IMR-90 (cell line): ENCODE data around the gene SLC9A7. TPM values are rescaled to one million over a fixed set of nuclear protein-coding genes. Genes with fewer than 3 reads are reported as not detected.

Experiments
- ATAC-seq: fragments of 200-7000 bp; cut with Tn5 transposase; 2 replicates; pipeline ENCODE4 v1.9.1; 2020; ENCODE audit warnings: low read depth, mild to moderate bottlenecking, moderate library complexity
- BruUV-seq: library from RNA; stranded (reverse); fragments of 400-500 nt; replicated peaks from 2 replicates; lab custom pipeline; 2021; lab: Mats Ljungman, UMichigan
- CTCF ChIA-PET: fragments of 300-600 bp; formaldehyde crosslinking; extraction: SDS; loops from one replicate; lab custom pipeline; 2021; ENCODE audit warnings: antibody characterized with exemption; lab: Yijun Ruan, JAX
- POLR2A ChIA-PET: fragments of 300-600 bp; sonication (Branson Sonifier 250); formaldehyde crosslinking; loops from one replicate; lab custom pipeline; 2022; ENCODE audit warnings: antibody characterized with exemption; ENCODE audit not compliant: unreplicated experiment; lab: Charles Lee
- DNase-seq: peaks from one replicate; pipeline ENCODE4 v3.0.0; 2013
- H2AFZ ChIP-seq: replicated peaks from 2 replicates; pipeline ENCODE3; 2013; ENCODE audit warnings: low read length, mild to moderate bottlenecking; ENCODE audit not compliant: poor library complexity
- H2AK5ac ChIP-seq: 2 replicates; pipeline ENCODE4 v1.6.1; 2013; ENCODE audit warnings: low read depth, low read length, inconsistent platforms
- H2AK9ac ChIP-seq: replicated peaks from 2 replicates; pipeline ENCODE3; 2013; ENCODE audit warnings: mild to moderate bottlenecking, low read depth, low read length, moderate library complexity; ENCODE audit not compliant: poor library complexity
- H2BK120ac ChIP-seq: 2 replicates; pipeline ENCODE4 v1.6.1; 2013; ENCODE audit warnings: low read depth, low read length, inconsistent platforms
- H2BK15ac ChIP-seq: 3 replicates; pipeline ENCODE4 v1.6.1; 2013; ENCODE audit warnings: low read depth, low read length, inconsistent platforms
- H2BK20ac ChIP-seq: 2 replicates; pipeline ENCODE4 v1.6.1; 2013; ENCODE audit warnings: low read depth, mild to moderate bottlenecking, inconsistent platforms, low read length, moderate library complexity
- H2BK5ac ChIP-seq: 2 replicates; pipeline ENCODE4 v1.6.1; 2013; ENCODE audit warnings: mild to moderate bottlenecking, low read depth, low read length, inconsistent platforms; ENCODE audit not compliant: poor library complexity, severe bottlenecking
- H3K14ac ChIP-seq: replicated peaks from 2 replicates; pipeline ENCODE4 v1.6.1; 2013; ENCODE audit warnings: low read depth, low read length, inconsistent platforms
- H3K18ac ChIP-seq: 2 replicates; pipeline ENCODE4 v1.6.1; 2013; ENCODE audit warnings: low read depth, low read length, control low read depth
- H3K23ac ChIP-seq: 2 replicates; pipeline ENCODE4 v1.6.1; 2013; ENCODE audit warnings: low read depth, low read length, inconsistent platforms
- H3K27ac ChIP-seq: 2 replicates; pipeline ENCODE4 v1.5.1; 2013; ENCODE audit warnings: mild to moderate bottlenecking, control low read depth, low read length; ENCODE audit not compliant: insufficient read depth
- H3K27me3 ChIP-seq: 2 replicates; pipeline ENCODE4 v1.6.1; 2013; ENCODE audit warnings: low read length; ENCODE audit not compliant: control insufficient read depth, insufficient read depth
- H3K36me3 ChIP-seq: 2 replicates; pipeline ENCODE4 v1.6.1; 2013; ENCODE audit warnings: low read length, mixed read lengths; ENCODE audit not compliant: control insufficient read depth, insufficient read depth
- H3K4ac ChIP-seq: 2 replicates; pipeline ENCODE4 v1.6.1; 2013; ENCODE audit warnings: low read depth, low read length, inconsistent platforms
- H3K4me1 ChIP-seq: 2 replicates; pipeline ENCODE4 v1.6.1; 2013; ENCODE audit warnings: low read length, mixed read lengths; ENCODE audit not compliant: control insufficient read depth, insufficient read depth
- H3K4me2 ChIP-seq: 2 replicates; pipeline ENCODE4 v1.6.1; 2013; ENCODE audit warnings: low read depth, mild to moderate bottlenecking, control low read depth, low read length, moderate library complexity
- H3K4me3 ChIP-seq: 2 replicates; pipeline ENCODE4 v1.5.1; 2013; ENCODE audit warnings: low read depth, mild to moderate bottlenecking, control low read depth, low read length, moderate library complexity; ENCODE audit not compliant: insufficient read depth
- H3K56ac ChIP-seq: 2 replicates; pipeline ENCODE4 v1.6.1; 2013; ENCODE audit warnings: low read length, inconsistent platforms; ENCODE audit not compliant: insufficient read depth; ENCODE audit errors: extremely low read depth
- H3K79me1 ChIP-seq, 2 experiments: 2 replicates each; pipeline ENCODE4 v1.6.1; 2013; ENCODE audit warnings: low read length in 2 of 2, inconsistent platforms in 1 of 2, low read depth in 1 of 2
- H3K9ac ChIP-seq: 2 replicates; pipeline ENCODE4 v1.6.1; 2013; ENCODE audit warnings: low read depth, low read length, control low read depth
- H3K9me1 ChIP-seq: 2 replicates; pipeline ENCODE4 v1.6.1; 2013; ENCODE audit warnings: low read length, inconsistent platforms; ENCODE audit not compliant: insufficient read depth
- H3K9me3 ChIP-seq: 2 replicates; pipeline ENCODE4 v1.6.1; 2013; ENCODE audit warnings: low read length; ENCODE audit not compliant: control insufficient read depth, insufficient read depth
- H4K20me1 ChIP-seq: 2 replicates; pipeline ENCODE4 v1.6.1; 2013; ENCODE audit warnings: low read length, inconsistent platforms; ENCODE audit not compliant: insufficient read depth
- H4K5ac ChIP-seq: 2 replicates; pipeline ENCODE4 v1.6.1; 2013; ENCODE audit warnings: mild to moderate bottlenecking, low read depth, low read length, control low read depth
- H4K8ac ChIP-seq, 2 experiments: 2 replicates each; pipeline ENCODE4 v1.6.1; 2013; ENCODE audit warnings: low read depth in 2 of 2, low read length in 2 of 2, control low read depth in 1 of 2, inconsistent platforms in 1 of 2
- H4K91ac ChIP-seq: 2 replicates; pipeline ENCODE4 v1.6.1; 2013; ENCODE audit warnings: low read depth, low read length, inconsistent platforms; ENCODE audit not compliant: insufficient read depth
- CEBPB ChIP-seq: IDR thresholded peaks from 2 replicates; pipeline ENCODE4 v1.6.1; 2012; ENCODE audit warnings: low read depth, low read length, improper control_type of control experiment
- CHD1 ChIP-seq: IDR thresholded peaks from 2 replicates; pipeline ENCODE4 v1.6.1; 2012; ENCODE audit warnings: low read depth, low read length, improper control_type of control experiment
- CTCF ChIP-seq: conservative IDR thresholded peaks from 2 replicates; pipeline ENCODE4 v1.5.1; 2012; ENCODE audit warnings: mild to moderate bottlenecking, low read depth, low read length, improper control_type of control experiment
- ELK1 ChIP-seq: fragments of 150-350 bp; IDR thresholded peaks from 2 replicates; pipeline ENCODE4 v1.6.1; 2016; ENCODE audit warnings: low read depth, mild to moderate bottlenecking, low read length, moderate library complexity, borderline replicate concordance
- MXI1 ChIP-seq: IDR thresholded peaks from 2 replicates; pipeline ENCODE4 v1.6.1; 2012; ENCODE audit warnings: low read depth, mild to moderate bottlenecking, low read length, moderate library complexity, borderline replicate concordance
- NFE2L2 ChIP-seq: fragments of 150-350 bp; IDR thresholded peaks from 2 replicates; pipeline ENCODE4 v1.6.1; 2016; ENCODE audit warnings: low read depth, mild to moderate bottlenecking, low read length
- POLR2A ChIP-seq: IDR thresholded peaks from 2 replicates; pipeline ENCODE4 v1.6.1; 2012; ENCODE audit warnings: mild to moderate bottlenecking, low read depth, low read length
- RAD21 ChIP-seq: IDR thresholded peaks from 2 replicates; pipeline ENCODE4 v1.6.1; 2012; ENCODE audit warnings: low read length, improper control_type of control experiment
- RCOR1 ChIP-seq: IDR thresholded peaks from 2 replicates; pipeline ENCODE4 v1.6.1; 2012; ENCODE audit warnings: mild to moderate bottlenecking, low read length, improper control_type of control experiment; ENCODE audit not compliant: insufficient replicate concordance
- RFX5 ChIP-seq: IDR thresholded peaks from 2 replicates; pipeline ENCODE4 v1.8.0; 2012; ENCODE audit warnings: low read depth, mild to moderate bottlenecking, low read length, moderate library complexity
- SMC3 ChIP-seq: fragments of 150-350 bp; IDR thresholded peaks from 2 replicates; pipeline ENCODE4 v1.6.1; 2016; ENCODE audit warnings: low read depth, mild to moderate bottlenecking, antibody characterized with exemption, low read length, moderate library complexity
- WGBS, 2 experiments: methylation state at CpG; one replicate each; pipeline versions ENCODE4 v1.1.5 to v1.1.7; 2013; ENCODE audit warnings: missing lambda C conversion rate in 2 of 2; ENCODE audit not compliant: insufficient read length in 1 of 2; ENCODE audit errors: extremely low coverage in 2 of 2; 5-methylcytosine and 5-hydroxymethylcytosine counted together
- dilution Hi-C: fragments of 300-500 bp; cut with HindIII; formaldehyde crosslinking; loops from one replicate; pipeline ENCODE4 v1.14.3; 2018; ENCODE audit warnings: low sequenced_read_pairs; ENCODE audit not compliant: unreplicated experiment
- in situ Hi-C: fragments of 300-500 bp; cut with MboI; formaldehyde crosslinking; loops from 3 replicates; pipeline ENCODE4 v1.14.3; 2019; ENCODE audit warnings: low sequenced_read_pairs, inconsistent platforms, mixed read lengths
- intact Hi-C: fragments of 100-400 bp; cut with micrococcal nuclease; formaldehyde crosslinking; loops from 2 replicates; pipeline ENCODE4 v1.10.0; 2022
- polyA plus RNA-seq, 3 experiments: library from polyadenylated mRNA; depleted of rRNA; stranded (reverse); fragments of >200 nt; gene quantifications; 2 replicates each; pipeline ENCODE4 v1.2.3, GENCODE V29; 2012; ENCODE audit warnings: low replicate concordance in 1 of 3
- total RNA-seq: library from RNA; depleted of rRNA; stranded (reverse); fragments of >200 nt; gene quantifications from 2 replicates; pipeline ENCODE4 v1.2.3, GENCODE V29; 2012

Gene SLC9A7
- total and polyA plus RNA-seq, 2 of the 4 experiments (the other 2 are of a cell fraction): 14.4 to 76.4 TPM

GRCh38 chrX:46796574-46797191, 37.8 kb upstream of the SLC9A7 start:
- Histone ChIP-seq H3K9me1 (0 out of 2 replicates have a peak, but pooled peaks cover 2% of the 10 kb centered on the region), H3K79me1 (no peaks in the 10 kb centered on the region), H3K14ac (no peak overlapping the region), H4K8ac (no peak overlapping the region), H3K27ac (no peak overlapping the region), H3K9me3 (no peaks in the 10 kb centered on the region), H3K18ac (no peak overlapping the region), H3K4me1 (0 out of 2 replicates have a peak, but pooled peaks cover 2% of the 10 kb centered on the region), H2AK5ac (no peak overlapping the region), H2AFZ (no peak overlapping the region), H2BK20ac (0 out of 2 replicates have a peak overlapping the region, but pooled peaks have one; percentile 20), H3K27me3 (no peaks in the 10 kb centered on the region; the same call in 1 of the 2 replicates), H2AK9ac (no peak overlapping the region), H2BK15ac (no peak overlapping the region), H3K56ac (no peak overlapping the region), H3K23ac (no peak overlapping the region), H2BK120ac (no peak overlapping the region), H4K91ac (no peak overlapping the region), H3K36me3 (no peaks in the 10 kb centered on the region), H3K9ac (no peak overlapping the region), H4K20me1 (no peaks in the 10 kb centered on the region; the same call in 1 of the 2 replicates), H3K4ac (no peak overlapping the region), H4K5ac (no peak overlapping the region), H2BK5ac (no peak overlapping the region), H3K4me2 (no peak overlapping the region), H3K4me3 (no peak overlapping the region)
- 71% methylated on average over 4 of the region's 8 CpGs; no CpG with 5 or more reads in 1 of the 2 experiments for WGBS, 2 experiments
- TF ChIP-seq CEBPB (no peak), NFE2L2 (no peak), CTCF (peak; percentile 76), RFX5 (no peak), SMC3 (peak; percentile 96), ELK1 (no peak), MXI1 (no peak), POLR2A (no peak), RAD21 (peak; percentile 90), CHD1 (no peak), RCOR1 (no peak)
- CTCF ChIA-PET: interaction anchor here (1.0 to 1.7 kb wide), 4 partner anchors 12 to 242 kb away, joined by 3 to 4 read pairs (median 4); partner anchors contain the start of gene SLC9A7
- peak; percentile 71 for ATAC-seq
- no TSS peak for BruUV-seq
- DNase-seq: peak; percentile 64
- intact Hi-C loops: loop anchor here (1.0 to 5.0 kb wide), 4 partner anchors 37 to 241 kb away; partner anchors contain the start of gene SLC9A7
- in situ Hi-C loops: no loop called here
- dilution Hi-C loops: no loop called here
- POLR2A ChIA-PET: no interaction called here
